Activated CD8-positive, alpha-beta T cell treated with anti-CD3 and anti-CD28 coated beads for 36 hours (primary cell): ENCODE data around the gene IL10. TPM values are rescaled to one million over a fixed set of nuclear protein-coding genes. Genes with fewer than 3 reads are reported as not detected.

Experiments used
- ATAC-seq: fragments of 200-7000 bp; cut with Tn5 transposase; one replicate; pipeline ENCODE4 v1.10.0; 2021; ENCODE audit warnings: mild to moderate bottlenecking, moderate library complexity
- CTCF ChIA-PET: fragments of 350-600 bp; sonication (Branson Sonifier 250); formaldehyde crosslinking; loops from one replicate; lab custom pipeline; 2021; ENCODE audit warnings: antibody characterized with exemption; lab: Charles Lee
- POLR2A ChIA-PET: fragments of 350-600 bp; sonication (Branson Sonifier 250); formaldehyde crosslinking; loops from one replicate; lab custom pipeline; 2021; ENCODE audit warnings: antibody characterized with exemption; lab: Charles Lee
- DNase-seq: peaks from one replicate; pipeline ENCODE4 v3.0.0-alpha.2; 2020
- H3K27ac Mint-ChIP-seq: one replicate; pipeline ENCODE4 v1.8.0; 2021; ENCODE audit warnings: mild to moderate bottlenecking, mixed read lengths
- H3K27me3 Mint-ChIP-seq: one replicate; pipeline ENCODE4 v1.8.0; 2021; ENCODE audit warnings: mixed read lengths
- H3K36me3 Mint-ChIP-seq: one replicate; pipeline ENCODE4 v1.8.0; 2021; ENCODE audit warnings: low read depth, mixed read lengths
- H3K4me1 Mint-ChIP-seq: one replicate; pipeline ENCODE4 v1.8.0; 2021; ENCODE audit warnings: low read depth, mixed read lengths
- H3K4me3 Mint-ChIP-seq: one replicate; pipeline ENCODE4 v1.8.0; 2021; ENCODE audit warnings: mild to moderate bottlenecking, moderate library complexity, mixed read lengths
- H3K9me3 Mint-ChIP-seq: one replicate; pipeline ENCODE4 v1.8.0; 2021; ENCODE audit warnings: mixed read lengths
- intact Hi-C: fragments of 100-400 bp; cut with micrococcal nuclease; formaldehyde crosslinking; loops from one replicate; pipeline ENCODE4 v1.10.0; 2022
- total RNA-seq, 2 experiments: library from RNA; stranded (reverse); gene quantifications; one replicate each; pipeline ENCODE4 v1.2.3, GENCODE V29; 2021
- TF ChIP-seq, protein P1 (sequence below): fragments of 200-600 bp; IDR thresholded peaks from one replicate; pipeline ENCODE4 v1.8.0; 2022; ENCODE audit warnings: antibody characterized with exemption, mild to moderate bottlenecking

The IL10 gene
- total RNA-seq, 2 experiments from 2014 or later = 0.32 TPM; not detected in 1

DNA sequence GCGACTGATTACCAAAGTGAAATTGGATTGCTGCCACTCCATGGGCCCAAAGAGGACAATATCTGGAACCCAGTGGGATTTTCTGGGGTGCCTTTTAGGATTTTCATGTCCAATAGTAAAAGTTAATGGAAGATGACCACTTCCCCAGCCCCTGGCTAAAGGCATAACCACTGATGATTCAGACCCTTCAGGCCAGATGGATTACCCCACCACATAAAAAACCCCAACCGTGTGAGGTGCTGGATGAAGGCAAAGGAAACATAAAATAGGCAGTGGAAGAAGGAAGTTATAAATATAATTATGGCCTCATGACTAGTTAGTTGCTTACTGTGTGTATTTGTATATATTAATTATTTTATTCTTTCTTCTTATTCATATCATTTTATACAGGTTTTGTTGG, 40.2 kb upstream of the IL10 start:
- DNase-seq = no peak
- intact Hi-C loops = no loop called here
- H3K27ac Mint-ChIP-seq = no peak overlapping the region
- no peak overlapping the region for H3K4me3 Mint-ChIP-seq
- TF ChIP-seq, protein P1, sequence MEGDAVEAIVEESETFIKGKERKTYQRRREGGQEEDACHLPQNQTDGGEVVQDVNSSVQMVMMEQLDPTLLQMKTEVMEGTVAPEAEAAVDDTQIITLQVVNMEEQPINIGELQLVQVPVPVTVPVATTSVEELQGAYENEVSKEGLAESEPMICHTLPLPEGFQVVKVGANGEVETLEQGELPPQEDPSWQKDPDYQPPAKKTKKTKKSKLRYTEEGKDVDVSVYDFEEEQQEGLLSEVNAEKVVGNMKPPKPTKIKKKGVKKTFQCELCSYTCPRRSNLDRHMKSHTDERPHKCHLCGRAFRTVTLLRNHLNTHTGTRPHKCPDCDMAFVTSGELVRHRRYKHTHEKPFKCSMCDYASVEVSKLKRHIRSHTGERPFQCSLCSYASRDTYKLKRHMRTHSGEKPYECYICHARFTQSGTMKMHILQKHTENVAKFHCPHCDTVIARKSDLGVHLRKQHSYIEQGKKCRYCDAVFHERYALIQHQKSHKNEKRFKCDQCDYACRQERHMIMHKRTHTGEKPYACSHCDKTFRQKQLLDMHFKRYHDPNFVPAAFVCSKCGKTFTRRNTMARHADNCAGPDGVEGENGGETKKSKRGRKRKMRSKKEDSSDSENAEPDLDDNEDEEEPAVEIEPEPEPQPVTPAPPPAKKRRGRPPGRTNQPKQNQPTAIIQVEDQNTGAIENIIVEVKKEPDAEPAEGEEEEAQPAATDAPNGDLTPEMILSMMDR = no peak
- CTCF ChIA-PET = interaction anchor here (0.8 to 15.9 kb wide), 8 partner anchors 31 to 121 kb away, joined by 3 to 628 read pairs (median 10); partner anchors contain the start of genes IL10 and IL19
- ATAC-seq = no peak
- peaks cover 2% of the 10 kb centered on the region for H3K36me3 Mint-ChIP-seq
- peaks cover 10% of the 10 kb centered on the region for H3K9me3 Mint-ChIP-seq
- no peaks in the 10 kb centered on the region for H3K27me3 Mint-ChIP-seq
- peaks cover 38% of the 10 kb centered on the region for H3K4me1 Mint-ChIP-seq
- POLR2A ChIA-PET = no interaction called here

DNA sequence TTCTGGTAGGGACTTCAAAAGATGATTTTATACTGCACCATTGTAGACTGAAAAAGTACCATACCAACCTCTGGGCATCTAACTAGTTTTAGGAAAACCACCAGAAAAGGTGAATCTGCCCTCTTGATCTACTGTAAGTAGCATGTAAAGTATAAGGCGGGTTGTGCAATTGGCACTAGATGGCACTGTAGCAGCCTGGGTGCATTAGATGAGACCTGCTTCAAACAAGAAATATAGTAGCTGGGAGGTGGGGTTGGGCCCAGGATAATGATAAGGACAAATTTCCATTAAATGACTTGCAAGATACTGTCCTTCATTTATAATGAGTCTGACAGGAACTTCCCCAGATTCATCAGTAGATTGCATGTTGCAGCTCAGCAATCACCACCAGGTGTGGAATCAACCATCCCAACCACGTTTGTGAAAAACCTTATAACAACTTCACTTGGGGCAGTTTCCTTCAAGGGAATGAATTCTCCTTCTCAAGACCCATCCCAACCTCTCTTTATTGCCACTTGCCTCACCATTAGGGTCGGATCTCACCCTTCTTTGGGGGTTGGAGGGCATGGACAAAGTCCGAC, 37.3 kb upstream of the IL10 start:
- no peak overlapping the region for H3K27ac Mint-ChIP-seq
- ChIA-PET POLR2A (interaction anchor here (1.0 to 1.6 kb wide), 5 partner anchors 40 to 109 kb away, joined by 3 to 6 read pairs (median 3); no protein-coding TSS in a partner anchor), CTCF (interaction anchor here (0.6 to 15.9 kb wide), 63 partner anchors 10 to 330 kb away, joined by 3 to 628 read pairs (median 6); partner anchors contain the start of genes FCMR, IL10, IL19 and IL20)
- peaks cover 2% of the 10 kb centered on the region for H3K36me3 Mint-ChIP-seq
- DNase-seq (peak; percentile 67), ATAC-seq (peak; percentile 45)
- intact Hi-C loops = loop anchor here (2.0 to 5.0 kb wide), 2 partner anchors 42 to 103 kb away; no protein-coding TSS in a partner anchor
- peaks cover 41% of the 10 kb centered on the region for H3K4me1 Mint-ChIP-seq
- H3K9me3 Mint-ChIP-seq = peaks cover 10% of the 10 kb centered on the region
- TF ChIP-seq, protein P1 = peak; percentile 50
- H3K4me3 Mint-ChIP-seq = no peak overlapping the region
- H3K27me3 Mint-ChIP-seq = no peaks in the 10 kb centered on the region

DNA sequence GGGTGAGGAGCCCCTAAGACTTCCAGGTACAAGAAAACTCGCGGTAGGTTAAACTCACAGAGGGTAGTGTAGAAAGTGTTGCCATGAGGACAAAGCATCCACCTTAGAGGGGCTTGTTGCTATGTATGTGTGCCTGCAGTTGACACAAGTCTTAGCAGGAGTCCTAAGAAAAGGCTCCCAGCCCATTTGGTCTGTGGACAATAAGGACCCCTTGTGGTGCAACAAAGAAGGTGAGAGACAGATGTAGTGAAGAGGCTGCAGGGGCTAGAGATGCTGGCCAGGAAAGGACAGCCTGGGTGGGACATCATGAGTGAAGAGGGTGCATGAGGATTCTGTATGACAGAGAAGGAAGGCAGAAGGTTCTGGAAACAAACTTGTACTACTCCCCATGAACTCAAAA, 36.3 kb upstream of the IL10 start:
- DNase-seq = peak; percentile 69
- Mint-ChIP-seq H3K4me3 (no peak overlapping the region), H3K4me1 (peaks cover 49% of the 10 kb centered on the region), H3K27me3 (no peaks in the 10 kb centered on the region), H3K27ac (no peak overlapping the region), H3K9me3 (peaks cover 10% of the 10 kb centered on the region), H3K36me3 (peaks cover 2% of the 10 kb centered on the region)
- CTCF ChIA-PET = interaction anchor here (0.7 to 15.9 kb wide), 49 partner anchors 10 to 270 kb away, joined by 3 to 628 read pairs (median 8); partner anchors contain the start of genes FCMR, IL10, IL19 and IL20
- POLR2A ChIA-PET = interaction anchor here (1.0 to 2.7 kb wide), 7 partner anchors 39 to 110 kb away, joined by 3 to 9 read pairs (median 3); no protein-coding TSS in a partner anchor
- intact Hi-C loops = loop anchor here (2.0 to 5.0 kb wide), 2 partner anchors 41 to 104 kb away; no protein-coding TSS in a partner anchor
- TF ChIP-seq, protein P1 = peak; percentile 69
- peak; percentile 89 for ATAC-seq

- POLR2A ChIA-PET = interaction anchor here (0.8 to 3.5 kb wide), 7 partner anchors 10 to 107 kb away, joined by 3 to 19 read pairs (median 4); no protein-coding TSS in a partner anchor
- CTCF ChIA-PET = interaction anchor here (0.6 to 15.9 kb wide), 19 partner anchors 10 to 199 kb away, joined by 3 to 628 read pairs (median 6); partner anchors contain the start of genes IL10, IL19 and IL20
- DNase-seq (no peak), ATAC-seq (no peak)
- no peaks in the 10 kb centered on the region for H3K27me3 Mint-ChIP-seq
- no peaks in the 10 kb centered on the region for H3K9me3 Mint-ChIP-seq
- H3K4me1 Mint-ChIP-seq = peaks cover 76% of the 10 kb centered on the region
- peak overlapping the region; percentile 47 for H3K27ac Mint-ChIP-seq
- TF ChIP-seq, protein P1 = no peak
- intact Hi-C loops = loop anchor here (5.0 kb wide), 1 partner anchor 38 kb away; no protein-coding TSS in a partner anchor
- H3K36me3 Mint-ChIP-seq = no peaks in the 10 kb centered on the region
- H3K4me3 Mint-ChIP-seq = no peak overlapping the region
Measured at GRCh38 chr1:206805357-206805756, 33.1 kb upstream of the IL10 start.
